OCI-LY1 (cell line): ENCODE measurements around the gene IL4R.

Experiments used
- CTCF ChIP-seq: fragments of 200-600 bp; sonication (generic), shearing (Covaris generic); IDR thresholded peaks from 2 replicates; pipeline ENCODE4 v1.5.1; 2017; ENCODE audit warnings: mild to moderate bottlenecking, antibody characterized with exemption, low read length, moderate library complexity, mixed read lengths
- EZH2 ChIP-seq: fragments of 200-600 bp; sonication (generic), shearing (Covaris generic); IDR thresholded peaks from 2 replicates; pipeline ENCODE4 v1.8.0; 2017; ENCODE audit warnings: borderline replicate concordance, mixed run types, mild to moderate bottlenecking, antibody characterized with exemption, low read length, moderate library complexity, mixed read lengths

- TF ChIP-seq CTCF = no peak
- no peak for TF ChIP-seq EZH2
Observed at GRCh38 chr16:27330542-27330941, 16.8 kb downstream of the IL4R start.
